ENCODE results near the gene PER1.
A peak's percentile ranks its signal among the peaks of the same experiment; 100 is the strongest.

DNA sequence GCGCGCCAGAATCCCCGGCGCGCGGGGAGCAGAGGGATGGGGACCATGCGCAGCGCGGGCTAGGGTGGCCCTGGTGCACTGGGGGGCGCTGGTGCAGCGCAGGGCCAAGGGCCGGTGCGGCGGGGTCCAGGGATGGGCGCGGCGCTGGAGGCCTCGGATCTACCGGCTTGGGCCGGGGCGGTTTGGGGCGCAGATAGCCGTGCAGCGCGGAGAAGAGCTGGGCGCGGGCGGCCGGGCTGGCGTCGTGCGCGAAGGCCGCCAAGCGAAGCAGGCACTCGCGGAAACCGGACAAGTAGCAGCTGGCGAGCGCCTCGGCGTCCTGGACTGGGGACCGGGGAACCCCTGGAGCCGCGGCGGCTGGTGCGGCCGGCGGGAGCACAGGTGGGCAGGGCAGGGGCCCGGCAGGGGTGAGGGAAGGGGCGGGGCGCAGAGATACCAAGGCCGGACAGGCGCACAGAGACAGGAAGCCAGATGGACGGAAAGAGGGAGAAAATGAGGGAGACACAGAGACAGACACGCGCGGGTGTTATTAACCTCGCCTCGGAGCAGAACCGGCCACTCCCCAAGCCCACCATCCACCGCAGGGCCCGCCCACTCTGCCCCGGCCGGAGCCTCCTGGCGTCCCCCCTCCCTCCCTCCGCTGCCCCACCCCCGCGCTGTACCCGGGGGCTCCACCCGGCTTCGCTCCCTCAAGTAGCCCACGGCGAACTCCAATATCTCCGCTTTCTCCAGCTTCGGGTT lies 30.4 kb downstream of the PER1 start:
- TF ChIP-seq, protein P1, sequence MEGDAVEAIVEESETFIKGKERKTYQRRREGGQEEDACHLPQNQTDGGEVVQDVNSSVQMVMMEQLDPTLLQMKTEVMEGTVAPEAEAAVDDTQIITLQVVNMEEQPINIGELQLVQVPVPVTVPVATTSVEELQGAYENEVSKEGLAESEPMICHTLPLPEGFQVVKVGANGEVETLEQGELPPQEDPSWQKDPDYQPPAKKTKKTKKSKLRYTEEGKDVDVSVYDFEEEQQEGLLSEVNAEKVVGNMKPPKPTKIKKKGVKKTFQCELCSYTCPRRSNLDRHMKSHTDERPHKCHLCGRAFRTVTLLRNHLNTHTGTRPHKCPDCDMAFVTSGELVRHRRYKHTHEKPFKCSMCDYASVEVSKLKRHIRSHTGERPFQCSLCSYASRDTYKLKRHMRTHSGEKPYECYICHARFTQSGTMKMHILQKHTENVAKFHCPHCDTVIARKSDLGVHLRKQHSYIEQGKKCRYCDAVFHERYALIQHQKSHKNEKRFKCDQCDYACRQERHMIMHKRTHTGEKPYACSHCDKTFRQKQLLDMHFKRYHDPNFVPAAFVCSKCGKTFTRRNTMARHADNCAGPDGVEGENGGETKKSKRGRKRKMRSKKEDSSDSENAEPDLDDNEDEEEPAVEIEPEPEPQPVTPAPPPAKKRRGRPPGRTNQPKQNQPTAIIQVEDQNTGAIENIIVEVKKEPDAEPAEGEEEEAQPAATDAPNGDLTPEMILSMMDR (IDR thresholded peaks at IDR 0.05; ENCODE audit: insufficient read depth, low read length, poor library complexity, severe bottlenecking) = peak; percentile 45
- TF ChIP-seq EZH2phosphoT487 (conservative IDR thresholded peaks at IDR 0.05; ENCODE audit: low read length) = no peak
